Natural killer cell treated with Interleukin-12 subunit alpha and Interleukin-12 subunit beta and Interleukin-15 and Interleukin-18, amount 100 ng/mL, for 72 hours (primary cell): ENCODE measurements around the gene HS6ST3. TPM values are rescaled to one million over a fixed set of nuclear protein-coding genes. Genes with fewer than 3 reads are reported as not detected.

Source experiments
- ATAC-seq, 2 donors: fragments of 150-1000 bp; cut with Tn5 transposase in 1 of 2; sonication (Bioruptor Pico), chemical (Tn5 transposase) in 1 of 2; 2 replicates each; pipeline ENCODE4 v1.10.0; 2021
- DNase-seq: peaks from one replicate; pipeline ENCODE4 v3.0.0; 2022; ENCODE audit warnings: low spot score
- H3K27ac Mint-ChIP-seq, 2 donors: 1 replicate in 1 of 2; 2 replicates in 1 of 2; pipeline ENCODE4 v1.8.0; 2022; ENCODE audit warnings: mixed read lengths in 2 of 2, mild to moderate bottlenecking in 1 of 2, moderate library complexity in 1 of 2
- H3K27me3 Mint-ChIP-seq, 2 donors: 1 replicate in 1 of 2; 2 replicates in 1 of 2; pipeline ENCODE4 v1.8.0; 2022; ENCODE audit warnings: mixed read lengths in 2 of 2
- H3K36me3 Mint-ChIP-seq: one replicate; pipeline ENCODE4 v1.8.0; 2022; ENCODE audit warnings: mixed read lengths
- H3K4me1 Mint-ChIP-seq, 2 donors: 1 replicate in 1 of 2; 2 replicates in 1 of 2; pipeline ENCODE4 v1.8.0; 2022; ENCODE audit warnings: low read depth in 2 of 2, mixed read lengths in 2 of 2, mild to moderate bottlenecking in 1 of 2
- H3K4me3 Mint-ChIP-seq: one replicate; pipeline ENCODE4 v1.8.0; 2022; ENCODE audit warnings: mixed read lengths
- H3K9me3 Mint-ChIP-seq: 2 replicates; pipeline ENCODE4 v1.8.0; 2022; ENCODE audit warnings: mixed read lengths
- total RNA-seq, 2 donors: library from RNA; stranded (reverse); gene quantifications; one replicate each; pipeline ENCODE4 v1.2.3, GENCODE V29; 2022

The HS6ST3 gene
- total RNA-seq, 2 donors from 2014 or later, result not detected

DNA sequence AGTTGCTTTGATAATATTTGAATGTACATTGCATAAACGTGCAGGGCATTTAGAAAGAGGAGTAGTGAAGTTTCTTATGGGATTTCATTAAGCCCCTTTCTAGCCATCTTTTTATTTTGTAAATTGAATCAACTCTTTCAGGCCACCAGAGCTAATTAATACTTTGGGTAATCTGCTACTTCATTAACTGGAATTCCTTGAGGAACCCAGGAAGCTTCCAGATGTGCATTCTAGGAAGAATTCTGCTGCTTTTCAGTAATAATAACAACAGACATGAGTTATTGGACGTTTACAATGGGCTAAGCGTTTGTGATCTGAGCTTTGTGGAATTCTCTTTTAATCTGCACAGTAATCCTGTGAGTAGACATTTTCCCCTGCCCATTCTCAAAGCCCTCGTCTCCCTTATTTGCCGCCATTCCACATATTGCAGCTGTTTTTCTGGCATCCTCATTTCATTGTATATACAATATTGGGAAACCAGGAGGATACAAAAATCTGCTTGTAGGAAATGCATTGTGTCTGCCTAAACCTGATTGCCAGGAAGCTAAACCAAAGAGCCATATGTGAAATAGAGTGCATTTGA is 103.9 kb downstream of the HS6ST3 start:
- Mint-ChIP-seq H3K27ac (no peak overlapping the region), H3K4me1 (no peaks in the 10 kb centered on the region), H3K27me3 (no peaks in the 10 kb centered on the region), H3K36me3 (no peaks in the 10 kb centered on the region), H3K9me3 (peaks cover 18% of the 10 kb centered on the region), H3K4me3 (no peak overlapping the region)
- no peak for DNase-seq
- ATAC-seq, result no peak

DNA sequence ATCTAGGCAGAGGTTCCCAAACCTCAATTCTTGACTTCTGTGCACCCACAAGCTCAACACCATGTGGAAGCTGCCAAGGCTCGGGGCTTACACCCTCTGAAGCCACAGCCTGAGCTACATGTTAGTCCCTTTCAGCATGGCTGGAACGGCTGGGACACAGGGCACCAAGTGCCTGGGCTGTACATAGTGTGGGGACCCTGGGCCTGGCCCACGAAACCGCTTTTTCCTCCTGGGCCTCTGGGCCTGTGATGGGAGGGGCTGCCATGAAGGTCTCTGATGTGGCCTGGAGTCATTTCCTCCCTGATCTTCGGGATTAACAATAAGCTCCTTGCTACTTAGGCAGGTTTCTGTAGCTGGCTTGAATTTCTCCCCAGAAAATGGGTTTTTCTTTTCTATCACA is 108.1 kb downstream of the HS6ST3 start:
- Mint-ChIP-seq H3K4me1 (no peaks in the 10 kb centered on the region), H3K9me3 (peaks cover 26% of the 10 kb centered on the region), H3K27me3 (no peaks in the 10 kb centered on the region), H3K27ac (no peak overlapping the region), H3K36me3 (no peaks in the 10 kb centered on the region), H3K4me3 (no peak overlapping the region)
- DNase-seq, result no peak
- ATAC-seq, result no peak

DNA sequence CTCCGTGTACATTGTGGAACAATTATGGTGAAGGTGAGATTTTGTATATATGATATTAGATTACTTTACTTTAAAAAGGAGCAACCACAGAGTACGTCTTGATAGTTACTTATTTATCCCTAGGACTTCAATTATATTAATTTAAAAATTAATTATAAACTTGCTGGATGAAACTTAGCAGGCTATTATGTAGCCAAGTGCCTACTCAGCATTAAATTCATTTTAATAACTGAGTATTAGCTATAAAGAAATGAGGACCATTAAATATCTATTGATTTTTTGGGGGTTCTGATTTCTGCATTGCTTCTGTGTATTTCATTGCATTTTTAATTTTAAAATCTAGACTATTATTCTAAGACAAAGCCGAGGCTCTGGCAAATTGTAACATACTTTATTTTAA is 109.4 kb downstream of the HS6ST3 start:
- no peak for ATAC-seq
- H3K9me3 Mint-ChIP-seq, result peaks cover 22% of the 10 kb centered on the region
- no peaks in the 10 kb centered on the region for H3K4me1 Mint-ChIP-seq
- H3K4me3 Mint-ChIP-seq, result no peak overlapping the region
- H3K27ac Mint-ChIP-seq, result no peak overlapping the region
- H3K36me3 Mint-ChIP-seq, result no peaks in the 10 kb centered on the region
- no peaks in the 10 kb centered on the region for H3K27me3 Mint-ChIP-seq
- DNase-seq, result no peak

DNA sequence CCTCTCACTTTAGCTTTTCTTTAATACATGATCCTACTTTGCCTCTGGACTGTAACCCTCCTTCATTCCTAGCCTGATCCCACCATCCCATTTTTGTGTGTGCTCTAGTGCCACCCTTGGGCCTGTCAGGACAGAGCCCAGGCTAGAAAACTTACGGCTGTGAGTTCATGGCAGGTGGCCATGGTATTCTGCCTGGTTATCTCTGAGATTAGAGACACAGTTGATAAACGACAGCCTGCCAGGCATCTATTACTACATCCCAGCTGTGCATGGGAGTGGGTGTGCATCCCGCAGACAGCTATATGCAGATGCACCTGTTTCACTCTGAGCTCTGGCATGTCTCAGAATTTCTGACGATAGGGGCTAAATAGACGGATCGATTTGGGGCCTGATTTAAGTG is 110.9 kb downstream of the HS6ST3 start:
- Mint-ChIP-seq H3K27ac (no peak overlapping the region), H3K4me3 (no peak overlapping the region), H3K4me1 (no peaks in the 10 kb centered on the region), H3K27me3 (no peaks in the 10 kb centered on the region), H3K9me3 (peaks cover 24% of the 10 kb centered on the region), H3K36me3 (no peaks in the 10 kb centered on the region)
- DNase-seq, result no peak
- ATAC-seq, result no peak

DNA sequence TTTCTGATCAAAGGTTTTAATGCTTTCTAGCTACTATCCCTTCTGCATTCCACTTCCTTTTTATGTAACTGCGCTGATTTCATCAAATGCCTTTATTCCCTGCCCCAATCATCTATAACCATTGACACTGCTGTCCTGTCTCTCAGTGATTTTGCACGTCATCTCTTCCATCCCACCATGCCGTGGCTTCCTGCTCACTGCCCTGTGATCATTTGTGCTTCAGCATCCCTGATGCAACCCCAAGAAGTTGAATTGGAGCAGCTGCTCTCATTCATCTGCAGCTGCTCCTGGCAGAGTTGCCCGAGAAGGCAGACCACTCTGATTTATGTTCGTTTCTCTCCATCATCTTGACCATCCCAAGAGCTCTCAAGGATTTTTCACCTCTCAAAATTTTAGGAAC is 112.4 kb downstream of the HS6ST3 start:
- H3K27me3 Mint-ChIP-seq, result no peaks in the 10 kb centered on the region
- ATAC-seq, result no peak
- no peak for DNase-seq
- no peak overlapping the region for H3K27ac Mint-ChIP-seq
- no peak overlapping the region for H3K4me3 Mint-ChIP-seq
- H3K36me3 Mint-ChIP-seq, result no peaks in the 10 kb centered on the region
- peaks cover 23% of the 10 kb centered on the region for H3K9me3 Mint-ChIP-seq
- no peaks in the 10 kb centered on the region for H3K4me1 Mint-ChIP-seq

DNA sequence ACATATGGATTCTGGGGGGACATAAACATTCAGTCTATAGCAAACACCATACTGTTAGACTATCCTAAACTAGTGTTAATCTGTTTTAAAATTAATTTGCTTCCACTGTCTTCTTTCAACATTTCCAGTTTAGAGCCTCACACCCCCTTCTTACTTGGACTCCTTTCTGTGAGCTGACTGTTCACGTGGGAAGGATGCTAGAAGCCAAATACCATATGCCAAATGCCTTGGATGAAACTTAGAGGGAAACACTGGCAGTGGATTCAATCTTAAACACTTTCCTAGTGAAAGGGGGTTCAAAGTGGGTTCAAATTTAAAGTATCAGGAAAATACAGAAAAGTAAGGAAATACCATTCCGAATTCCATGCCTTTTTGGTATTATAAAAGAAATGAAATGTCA is 113.6 kb downstream of the HS6ST3 start:
- H3K36me3 Mint-ChIP-seq, result no peaks in the 10 kb centered on the region
- H3K4me1 Mint-ChIP-seq, result no peaks in the 10 kb centered on the region
- ATAC-seq, result no peak
- peaks cover 24% of the 10 kb centered on the region for H3K9me3 Mint-ChIP-seq
- H3K27ac Mint-ChIP-seq, result no peak overlapping the region
- no peaks in the 10 kb centered on the region for H3K27me3 Mint-ChIP-seq
- no peak overlapping the region for H3K4me3 Mint-ChIP-seq
- no peak for DNase-seq

DNA sequence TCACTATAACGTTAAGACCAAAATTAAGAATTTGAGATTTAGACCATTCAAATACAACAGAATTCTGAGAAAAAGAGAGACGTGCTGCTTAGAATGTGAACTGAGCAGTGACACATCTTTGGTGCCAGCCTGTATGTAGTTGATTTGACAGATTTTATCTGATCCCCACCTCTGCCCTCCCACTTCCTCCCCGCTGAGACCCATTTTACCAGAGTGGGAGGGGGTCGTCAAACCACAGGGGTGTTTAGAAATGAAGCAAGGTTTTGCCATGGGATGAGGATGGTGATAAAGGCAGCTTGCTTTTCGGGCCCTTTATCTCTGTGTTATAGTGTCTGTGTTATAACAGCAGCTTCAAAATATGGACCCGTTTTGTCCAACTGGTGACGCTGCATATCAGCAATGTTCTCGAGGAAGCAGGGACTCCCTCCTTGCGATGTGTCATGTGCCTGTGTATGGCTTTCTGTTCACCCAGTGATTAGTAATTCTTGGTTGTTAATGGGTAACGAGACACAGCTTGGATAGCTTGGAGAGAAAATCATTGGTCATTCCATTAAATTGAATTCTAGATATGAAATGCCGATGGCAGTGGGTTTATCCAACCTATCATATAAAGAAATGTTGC is 125.0 kb downstream of the HS6ST3 start:
- Mint-ChIP-seq H3K27me3 (no peaks in the 10 kb centered on the region), H3K36me3 (no peaks in the 10 kb centered on the region), H3K27ac (no peak overlapping the region), H3K4me1 (no peaks in the 10 kb centered on the region), H3K9me3 (peaks cover 7% of the 10 kb centered on the region), H3K4me3 (no peak overlapping the region)
- DNase-seq (no peak), ATAC-seq (no peak)

DNA sequence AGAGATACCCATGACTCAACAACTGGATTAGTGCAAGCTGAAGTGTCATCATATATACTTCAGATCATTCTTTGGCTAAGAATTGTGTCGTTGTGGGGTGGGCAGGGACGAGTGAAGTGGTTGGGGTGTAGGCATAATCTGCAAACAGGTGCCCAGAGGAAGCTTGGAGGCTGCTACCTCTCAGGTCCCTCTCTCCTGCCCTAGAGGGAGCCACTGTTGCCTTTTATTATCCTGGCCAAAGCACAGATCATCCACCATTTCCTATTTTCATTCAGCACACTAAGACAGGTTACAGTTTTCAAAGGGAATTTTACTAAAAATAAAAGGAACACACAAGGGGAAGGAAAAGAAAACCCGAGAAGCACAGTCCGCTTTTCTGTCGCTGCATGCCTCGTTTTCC is 126.6 kb downstream of the HS6ST3 start:
- peaks cover 7% of the 10 kb centered on the region for H3K9me3 Mint-ChIP-seq
- no peaks in the 10 kb centered on the region for H3K4me1 Mint-ChIP-seq
- ATAC-seq (no peak), DNase-seq (no peak)
- no peaks in the 10 kb centered on the region for H3K27me3 Mint-ChIP-seq
- no peak overlapping the region for H3K27ac Mint-ChIP-seq
- no peak overlapping the region for H3K4me3 Mint-ChIP-seq
- no peaks in the 10 kb centered on the region for H3K36me3 Mint-ChIP-seq

DNA sequence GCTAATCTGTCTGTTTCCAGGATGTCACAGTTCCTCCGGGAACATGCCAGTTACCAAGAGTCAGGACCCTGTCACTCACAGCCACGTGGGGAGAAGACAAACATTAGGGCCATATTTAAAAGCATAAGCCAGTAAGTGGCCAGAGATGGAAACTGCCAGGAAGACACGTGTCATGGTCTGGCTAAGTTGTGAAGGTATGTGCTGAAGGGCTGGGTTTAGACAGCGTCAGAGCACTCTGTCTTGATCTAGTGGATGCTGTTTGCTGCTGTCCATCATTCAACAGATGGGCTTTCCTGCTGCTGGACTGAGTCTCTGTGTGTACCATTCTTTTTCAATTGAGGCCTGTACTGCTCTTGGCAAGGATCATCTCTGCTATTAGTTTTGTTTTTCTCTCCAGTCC is 128.6 kb downstream of the HS6ST3 start:
- no peaks in the 10 kb centered on the region for H3K36me3 Mint-ChIP-seq

DNA sequence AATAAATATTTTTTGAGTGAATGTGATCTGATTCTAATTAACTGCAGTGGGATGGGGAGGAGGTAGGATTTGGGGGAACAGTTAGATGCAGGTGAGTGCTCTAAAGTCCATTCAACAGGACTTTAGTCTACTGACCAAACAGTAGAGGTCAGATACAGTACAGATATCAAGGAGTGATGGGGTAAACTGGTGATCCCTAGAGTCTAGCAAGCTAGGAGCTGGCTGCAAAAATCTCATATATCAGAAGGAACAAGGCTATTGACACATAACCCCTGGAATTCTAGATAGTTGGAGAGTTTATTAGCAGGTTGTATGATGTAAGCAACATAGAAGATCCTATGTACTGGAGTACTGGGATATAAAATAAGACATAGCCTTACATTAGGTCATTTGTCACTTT is 131.6 kb downstream of the HS6ST3 start:
- H3K9me3 Mint-ChIP-seq, result peaks cover 10% of the 10 kb centered on the region
- no peaks in the 10 kb centered on the region for H3K36me3 Mint-ChIP-seq
- no peak for DNase-seq
- no peak overlapping the region for H3K4me3 Mint-ChIP-seq
- H3K27ac Mint-ChIP-seq, result no peak overlapping the region
- no peaks in the 10 kb centered on the region for H3K4me1 Mint-ChIP-seq
- no peaks in the 10 kb centered on the region for H3K27me3 Mint-ChIP-seq
- no peak for ATAC-seq

More for the DNA sequence above, 128.6 kb downstream of the HS6ST3 start:
- Mint-ChIP-seq H3K4me1 (no peaks in the 10 kb centered on the region), H3K27ac (no peak overlapping the region), H3K27me3 (no peaks in the 10 kb centered on the region), H3K9me3 (peaks cover 7% of the 10 kb centered on the region), H3K4me3 (no peak overlapping the region)
- DNase-seq (no peak), ATAC-seq (no peak)

DNA sequence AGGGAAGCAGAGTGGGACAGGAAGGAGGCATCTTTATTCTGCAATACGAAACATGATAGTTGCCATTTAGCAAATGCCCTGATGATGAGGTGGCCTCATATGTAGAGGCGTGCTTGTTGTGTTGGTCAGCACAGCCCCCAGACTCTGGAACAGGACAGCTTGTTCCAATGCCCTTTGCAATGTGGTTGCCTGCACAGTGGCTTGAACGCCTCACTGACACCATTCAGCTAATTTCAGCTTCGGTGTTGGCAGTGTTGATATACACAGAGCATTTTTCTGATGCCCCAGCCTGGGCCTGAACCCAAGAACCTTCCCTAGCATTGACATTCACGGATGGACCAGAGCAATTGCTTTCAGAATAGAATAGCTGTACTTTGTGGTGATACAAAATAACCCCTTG is 133.3 kb downstream of the HS6ST3 start:
- H3K4me1 Mint-ChIP-seq, result no peaks in the 10 kb centered on the region
- H3K4me3 Mint-ChIP-seq, result no peak overlapping the region
- no peaks in the 10 kb centered on the region for H3K27me3 Mint-ChIP-seq
- no peak for ATAC-seq
- H3K27ac Mint-ChIP-seq, result no peak overlapping the region
- DNase-seq, result no peak
- no peaks in the 10 kb centered on the region for H3K36me3 Mint-ChIP-seq
- H3K9me3 Mint-ChIP-seq, result peaks cover 6% of the 10 kb centered on the region

DNA sequence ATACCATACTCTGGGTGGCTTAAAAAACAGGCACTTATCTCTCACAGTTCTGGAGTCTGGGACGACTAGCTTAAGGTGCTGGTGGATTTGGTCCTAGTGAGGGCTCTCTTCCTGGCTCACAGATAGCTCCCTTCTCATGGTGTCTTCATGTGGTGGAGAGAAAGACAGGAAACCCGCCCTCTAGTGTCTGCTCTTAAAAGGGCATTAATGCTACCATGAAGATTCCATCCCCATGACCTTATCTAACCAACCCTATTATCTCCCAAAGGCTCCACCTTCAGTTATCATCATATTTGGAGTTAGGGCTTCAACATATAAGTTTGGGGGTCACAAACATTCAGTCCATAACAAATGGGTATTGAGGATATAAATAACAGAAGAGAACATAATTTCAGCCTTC is 139.4 kb downstream of the HS6ST3 start:
- Mint-ChIP-seq H3K9me3 (no peaks in the 10 kb centered on the region), H3K4me3 (no peak overlapping the region), H3K27ac (no peak overlapping the region), H3K36me3 (no peaks in the 10 kb centered on the region), H3K27me3 (no peaks in the 10 kb centered on the region), H3K4me1 (no peaks in the 10 kb centered on the region)
- ATAC-seq, result no peak
- DNase-seq, result no peak

DNA sequence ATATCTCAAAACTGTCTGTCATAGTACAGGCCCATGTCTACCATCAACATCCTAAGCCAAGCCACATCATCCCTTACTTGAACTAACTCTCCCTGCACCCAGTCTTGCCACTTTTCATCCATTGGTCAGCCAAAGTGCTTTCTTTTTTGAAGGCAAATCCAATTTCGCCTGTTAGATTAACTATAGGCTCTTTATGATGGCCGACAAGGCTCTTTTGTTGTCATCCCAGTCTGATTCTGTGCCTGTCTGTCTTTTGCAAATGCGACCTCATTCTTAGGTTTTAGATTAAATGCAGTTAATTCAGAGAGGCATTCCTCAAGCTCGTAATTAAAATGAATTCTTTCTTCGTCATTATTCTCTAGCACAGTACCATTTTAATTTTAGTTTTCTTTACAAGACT is 148.3 kb downstream of the HS6ST3 start:
- Mint-ChIP-seq H3K9me3 (peaks cover 4% of the 10 kb centered on the region), H3K4me3 (no peak overlapping the region), H3K4me1 (no peaks in the 10 kb centered on the region), H3K36me3 (no peaks in the 10 kb centered on the region), H3K27me3 (no peaks in the 10 kb centered on the region), H3K27ac (no peak overlapping the region)
- DNase-seq (no peak), ATAC-seq (no peak)

DNA sequence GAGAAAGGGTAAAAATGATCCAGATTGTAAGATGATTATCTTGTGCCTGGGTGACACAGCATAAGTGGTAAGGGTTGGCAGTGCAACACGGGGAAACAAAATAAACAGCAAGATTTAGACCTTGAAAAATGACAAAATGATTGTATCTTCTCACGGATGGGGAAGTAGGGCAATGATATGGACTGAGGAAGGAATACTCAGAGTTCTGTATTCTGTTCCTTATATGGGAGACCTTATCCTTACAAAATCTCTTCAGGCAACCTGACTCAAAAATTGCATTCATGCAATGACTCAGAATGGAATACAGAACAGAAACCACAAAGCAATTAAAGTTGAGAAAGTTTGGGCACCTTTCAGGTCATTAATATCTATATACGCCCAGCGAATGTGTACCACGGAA is 149.0 kb downstream of the HS6ST3 start:
- no peak for ATAC-seq
- no peak for DNase-seq
- H3K27ac Mint-ChIP-seq, result no peak overlapping the region
- H3K4me1 Mint-ChIP-seq, result no peaks in the 10 kb centered on the region
- no peak overlapping the region for H3K4me3 Mint-ChIP-seq
- no peaks in the 10 kb centered on the region for H3K27me3 Mint-ChIP-seq
- H3K36me3 Mint-ChIP-seq, result no peaks in the 10 kb centered on the region
- H3K9me3 Mint-ChIP-seq, result peaks cover 4% of the 10 kb centered on the region

DNA sequence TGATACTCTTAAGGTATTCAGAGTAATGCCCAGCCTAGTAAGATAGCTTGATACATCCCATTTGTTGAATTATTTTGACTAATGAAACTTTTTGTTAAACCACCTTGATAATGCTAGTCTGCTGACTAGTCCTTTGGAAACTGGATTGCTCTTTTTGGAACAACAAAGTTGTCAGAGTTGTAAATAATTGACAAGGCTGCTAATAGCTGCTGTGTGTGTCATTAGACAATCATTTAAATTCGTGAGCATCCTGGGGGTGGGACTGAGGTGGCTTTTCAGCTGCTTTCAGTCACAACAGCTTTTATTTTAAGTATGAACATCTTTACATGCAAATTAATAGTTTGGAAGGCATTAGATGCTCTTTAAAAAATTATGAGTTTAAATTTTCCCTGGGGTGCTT is 153.5 kb downstream of the HS6ST3 start:
- no peak for DNase-seq
- Mint-ChIP-seq H3K36me3 (no peaks in the 10 kb centered on the region), H3K4me1 (no peaks in the 10 kb centered on the region), H3K9me3 (peaks cover 9% of the 10 kb centered on the region), H3K27me3 (no peaks in the 10 kb centered on the region), H3K27ac (no peak overlapping the region), H3K4me3 (no peak overlapping the region)
- ATAC-seq, result no peak
